ENCODE data around the gene FOXP4.

Gene FOXP4

GRCh38 chr6:41546475-41546865 is 289 bp downstream of the FOXP4 start:
- TF ChIP-seq CTCF (IDR thresholded peaks at IDR 0.05): no peak
- H3K79me2 ChIP-seq: peaks cover 21% of the 10 kb centered on the region
- H3K9ac ChIP-seq: no peak overlapping the region
- no peak overlapping the region for H3K4me3 ChIP-seq (ENCODE audit: low read depth, low read length)
- H3K4me1 ChIP-seq: peaks cover 5% of the 10 kb centered on the region
- H2AFZ ChIP-seq: no peak overlapping the region
- H3K27ac ChIP-seq: no peak overlapping the region
- H3K36me3 ChIP-seq (ENCODE audit: control insufficient read depth, insufficient read depth, low read length): no peaks in the 10 kb centered on the region
- H3K9me3 ChIP-seq (ENCODE audit: control insufficient read depth, low read length): no peaks in the 10 kb centered on the region
- peak overlapping the region; percentile 93 for H3K4me2 ChIP-seq (ENCODE audit: low read length)
- H3K27me3 ChIP-seq (ENCODE audit: control insufficient read depth, insufficient read depth, low read length): no peaks in the 10 kb centered on the region

- no peak overlapping the region for H3K27ac ChIP-seq
- H3K27me3 ChIP-seq (ENCODE audit: control insufficient read depth, insufficient read depth, low read length): no peaks in the 10 kb centered on the region
- peak overlapping the region; percentile 93 for H3K4me2 ChIP-seq (ENCODE audit: low read length)
- H3K9ac ChIP-seq: no peak overlapping the region
- H3K4me3 ChIP-seq (ENCODE audit: low read depth, low read length): peak overlapping the region; percentile 80
- H2AFZ ChIP-seq: peak overlapping the region; percentile 75
- H3K79me2 ChIP-seq: peaks cover 26% of the 10 kb centered on the region
- H3K36me3 ChIP-seq (ENCODE audit: control insufficient read depth, insufficient read depth, low read length): no peaks in the 10 kb centered on the region
- TF ChIP-seq CTCF (IDR thresholded peaks at IDR 0.05): no peak
- no peaks in the 10 kb centered on the region for H3K9me3 ChIP-seq (ENCODE audit: control insufficient read depth, low read length)
- H3K4me1 ChIP-seq: peaks cover 5% of the 10 kb centered on the region
Measured at GRCh38 chr6:41546866-41547798, 951 bp downstream of the FOXP4 start.

GRCh38 chr6:41547799-41548097 is 1.6 kb downstream of the FOXP4 start:
- peak overlapping the region; percentile 80 for H3K4me3 ChIP-seq (ENCODE audit: low read depth, low read length)
- no peak overlapping the region for H3K9ac ChIP-seq
- H3K36me3 ChIP-seq (ENCODE audit: control insufficient read depth, insufficient read depth, low read length): no peaks in the 10 kb centered on the region
- H3K79me2 ChIP-seq: peaks cover 26% of the 10 kb centered on the region
- peak overlapping the region; percentile 93 for H3K4me2 ChIP-seq (ENCODE audit: low read length)
- peaks cover 5% of the 10 kb centered on the region for H3K4me1 ChIP-seq
- peak overlapping the region; percentile 75 for H2AFZ ChIP-seq
- H3K9me3 ChIP-seq (ENCODE audit: control insufficient read depth, low read length): no peaks in the 10 kb centered on the region
- TF ChIP-seq CTCF (IDR thresholded peaks at IDR 0.05): no peak
- H3K27me3 ChIP-seq (ENCODE audit: control insufficient read depth, insufficient read depth, low read length): no peaks in the 10 kb centered on the region
- no peak overlapping the region for H3K27ac ChIP-seq

GRCh38 chr6:41548098-41548840 is 2.1 kb downstream of the FOXP4 start:
- Histone ChIP-seq H3K79me2 (peaks cover 31% of the 10 kb centered on the region), H3K4me3 (ENCODE audit: low read depth, low read length) (peak overlapping the region; percentile 80), H3K36me3 (ENCODE audit: control insufficient read depth, insufficient read depth, low read length) (no peaks in the 10 kb centered on the region), H2AFZ (no peak overlapping the region), H3K4me1 (peaks cover 6% of the 10 kb centered on the region), H3K4me2 (ENCODE audit: low read length) (peak overlapping the region; percentile 93), H3K27me3 (ENCODE audit: control insufficient read depth, insufficient read depth, low read length) (no peaks in the 10 kb centered on the region), H3K9ac (no peak overlapping the region), H3K9me3 (ENCODE audit: control insufficient read depth, low read length) (no peaks in the 10 kb centered on the region), H3K27ac (no peak overlapping the region)
- TF ChIP-seq CTCF (IDR thresholded peaks at IDR 0.05): no peak

All from parathyroid adenoma (tissue), 2 donors.